ENCODE results near the gene POU6F1.

DNA sequence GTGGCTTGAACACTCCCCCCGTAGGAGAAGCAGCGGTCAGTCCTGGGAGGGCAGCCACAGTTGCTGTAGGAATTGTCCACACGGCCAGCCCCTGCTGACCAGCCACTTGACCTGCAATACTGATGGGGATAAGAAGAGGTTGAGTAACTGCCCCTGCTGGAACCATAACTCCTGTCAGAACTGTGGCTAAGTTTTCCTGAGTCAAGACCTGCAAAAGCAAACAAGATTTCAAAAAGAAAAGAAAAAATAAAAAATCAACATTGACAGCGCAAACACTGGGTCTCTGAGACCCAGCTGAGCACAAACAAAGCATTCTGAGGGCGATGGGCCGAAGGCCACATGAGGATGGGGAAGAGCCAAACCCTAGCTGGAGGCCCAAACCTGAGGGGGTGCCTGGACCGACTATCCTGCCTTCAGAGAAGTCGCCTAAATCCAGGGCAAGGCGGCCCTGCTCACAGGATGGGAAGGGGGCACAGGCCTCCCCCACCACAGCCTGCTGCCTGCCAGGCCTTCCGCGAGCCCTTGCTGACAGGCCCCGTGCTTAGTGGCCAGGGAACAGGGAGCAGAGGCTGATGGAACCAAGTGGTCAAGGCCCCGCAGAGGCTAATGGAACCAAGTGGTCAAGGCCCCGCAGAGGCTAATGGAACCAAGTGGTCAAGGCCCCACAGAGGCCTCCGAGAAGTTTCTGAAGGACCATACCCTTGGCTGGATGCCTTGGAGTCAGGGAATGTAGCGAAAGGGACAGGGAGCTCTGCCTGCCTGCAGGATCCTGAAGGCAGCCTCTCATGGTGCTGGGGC, 19.1 kb downstream of the POU6F1 start:
- no peak for TF ChIP-seq CTCF (IDR thresholded peaks at IDR 0.05)
- TF ChIP-seq POLR2A (IDR thresholded peaks at IDR 0.05): no peak
